Measurements from ENCODE around the gene ST6GAL1. TPM values are rescaled to one million over a fixed set of nuclear protein-coding genes. Genes with fewer than 3 reads are reported as not detected.

ST6GAL1 gene
- total RNA-seq, 1 donor from 2014 or later: 36.6 TPM

- TF ChIP-seq CTCF (IDR thresholded peaks at IDR 0.05): no peak
- Mint-ChIP-seq H3K9me3 (ENCODE audit: low read depth) (no peaks in the 10 kb centered on the region), H3K36me3 (ENCODE audit: low read depth) (no peaks in the 10 kb centered on the region), H3K27ac (ENCODE audit: unreplicated experiment) (no peak overlapping the region), H3K4me1 (ENCODE audit: low read depth) (peaks cover 59% of the 10 kb centered on the region), H3K27me3 (ENCODE audit: low read depth) (no peaks in the 10 kb centered on the region), H3K4me3 (ENCODE audit: unreplicated experiment) (no peak overlapping the region)
- DNase-seq (ENCODE audit: low spot score): no peak
Observed at GRCh38 chr3:187105700-187106099, 175.4 kb downstream of the ST6GAL1 start.

GRCh38 chr3:187107989-187108388, 177.7 kb downstream of the ST6GAL1 start:
- H3K4me1 Mint-ChIP-seq (ENCODE audit: low read depth): peaks cover 40% of the 10 kb centered on the region
- no peaks in the 10 kb centered on the region for H3K36me3 Mint-ChIP-seq (ENCODE audit: low read depth)
- H3K27ac Mint-ChIP-seq (ENCODE audit: unreplicated experiment): no peak overlapping the region
- TF ChIP-seq CTCF (IDR thresholded peaks at IDR 0.05): no peak
- no peak for DNase-seq (ENCODE audit: low spot score)
- H3K9me3 Mint-ChIP-seq (ENCODE audit: low read depth): no peaks in the 10 kb centered on the region
- H3K27me3 Mint-ChIP-seq (ENCODE audit: low read depth): no peaks in the 10 kb centered on the region
- H3K4me3 Mint-ChIP-seq (ENCODE audit: unreplicated experiment): no peak overlapping the region

GRCh38 chr3:187110156-187110555, 179.8 kb downstream of the ST6GAL1 start:
- Mint-ChIP-seq H3K4me3 (ENCODE audit: unreplicated experiment) (no peak overlapping the region), H3K27me3 (ENCODE audit: low read depth) (no peaks in the 10 kb centered on the region), H3K27ac (ENCODE audit: unreplicated experiment) (no peak overlapping the region), H3K4me1 (ENCODE audit: low read depth) (peaks cover 32% of the 10 kb centered on the region), H3K9me3 (ENCODE audit: low read depth) (no peaks in the 10 kb centered on the region), H3K36me3 (ENCODE audit: low read depth) (no peaks in the 10 kb centered on the region)
- no peak for DNase-seq (ENCODE audit: low spot score)
- no peak for TF ChIP-seq CTCF (IDR thresholded peaks at IDR 0.05)

GRCh38 chr3:187112934-187113793, 182.8 kb downstream of the ST6GAL1 start:
- Mint-ChIP-seq H3K27ac (ENCODE audit: unreplicated experiment) (no peak overlapping the region), H3K4me1 (ENCODE audit: low read depth) (peaks cover 11% of the 10 kb centered on the region), H3K4me3 (ENCODE audit: unreplicated experiment) (no peak overlapping the region), H3K9me3 (ENCODE audit: low read depth) (no peaks in the 10 kb centered on the region), H3K27me3 (ENCODE audit: low read depth) (no peaks in the 10 kb centered on the region), H3K36me3 (ENCODE audit: low read depth) (no peaks in the 10 kb centered on the region)
- peak; percentile 85 for TF ChIP-seq CTCF (IDR thresholded peaks at IDR 0.05)
- DNase-seq (ENCODE audit: low spot score): no peak

- no peak for DNase-seq (ENCODE audit: low spot score)
- H3K9me3 Mint-ChIP-seq (ENCODE audit: low read depth): no peaks in the 10 kb centered on the region
- H3K27ac Mint-ChIP-seq (ENCODE audit: unreplicated experiment): no peak overlapping the region
- no peak overlapping the region for H3K4me3 Mint-ChIP-seq (ENCODE audit: unreplicated experiment)
- H3K4me1 Mint-ChIP-seq (ENCODE audit: low read depth): peaks cover 7% of the 10 kb centered on the region
- TF ChIP-seq CTCF (IDR thresholded peaks at IDR 0.05): no peak
- H3K27me3 Mint-ChIP-seq (ENCODE audit: low read depth): no peaks in the 10 kb centered on the region
- no peaks in the 10 kb centered on the region for H3K36me3 Mint-ChIP-seq (ENCODE audit: low read depth)
Observed at GRCh38 chr3:187114511-187114910, 184.2 kb downstream of the ST6GAL1 start.
